HG02938 (cell line): ENCODE data around the gene TUBB1.

Experiments
- ATAC-seq: cut with Tn5 transposase; IDR thresholded peaks from one replicate; pipeline ENCODE4 v1.9.1; 2021; ENCODE audit warnings: mild to moderate bottlenecking, moderate library complexity; ENCODE audit not compliant: unreplicated experiment

TUBB1 gene

DNA sequence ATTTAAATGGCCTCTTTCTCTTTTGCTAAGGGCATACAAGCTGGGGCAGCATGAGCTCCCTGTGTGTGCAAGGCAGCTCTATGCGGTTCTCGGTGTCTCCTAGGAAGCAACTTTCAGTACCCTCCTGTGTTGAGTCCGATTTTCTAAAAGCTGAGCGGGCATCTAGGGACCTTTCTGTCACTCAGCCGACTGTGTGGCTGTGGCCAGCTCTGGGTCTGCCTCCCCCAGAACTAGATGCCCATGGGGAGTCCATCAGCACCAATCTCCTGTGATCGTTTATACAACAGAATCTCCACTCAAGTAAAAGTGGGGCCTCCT, 30.7 kb upstream of the TUBB1 start:
- ATAC-seq = no peak

DNA sequence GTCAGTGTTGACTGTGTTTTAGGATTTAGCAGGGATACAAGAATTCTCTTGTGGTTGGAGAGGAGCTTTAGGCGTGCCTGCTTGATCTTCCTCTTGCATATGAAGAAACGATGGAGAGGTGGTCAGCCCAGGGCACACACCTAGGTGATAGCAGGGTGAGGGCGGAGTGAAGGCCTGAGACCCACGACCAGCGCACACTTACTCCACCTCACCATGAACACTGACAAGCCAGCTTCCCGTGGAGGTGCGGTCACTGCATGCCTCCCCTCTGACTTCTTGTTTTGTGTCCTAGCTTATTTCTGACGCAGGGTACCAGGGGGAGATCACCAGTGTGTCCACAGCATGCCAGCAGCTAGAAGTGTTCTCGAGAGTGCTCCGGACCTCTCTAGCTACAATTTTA, 30.0 kb upstream of the TUBB1 start:
- no peak for ATAC-seq

DNA sequence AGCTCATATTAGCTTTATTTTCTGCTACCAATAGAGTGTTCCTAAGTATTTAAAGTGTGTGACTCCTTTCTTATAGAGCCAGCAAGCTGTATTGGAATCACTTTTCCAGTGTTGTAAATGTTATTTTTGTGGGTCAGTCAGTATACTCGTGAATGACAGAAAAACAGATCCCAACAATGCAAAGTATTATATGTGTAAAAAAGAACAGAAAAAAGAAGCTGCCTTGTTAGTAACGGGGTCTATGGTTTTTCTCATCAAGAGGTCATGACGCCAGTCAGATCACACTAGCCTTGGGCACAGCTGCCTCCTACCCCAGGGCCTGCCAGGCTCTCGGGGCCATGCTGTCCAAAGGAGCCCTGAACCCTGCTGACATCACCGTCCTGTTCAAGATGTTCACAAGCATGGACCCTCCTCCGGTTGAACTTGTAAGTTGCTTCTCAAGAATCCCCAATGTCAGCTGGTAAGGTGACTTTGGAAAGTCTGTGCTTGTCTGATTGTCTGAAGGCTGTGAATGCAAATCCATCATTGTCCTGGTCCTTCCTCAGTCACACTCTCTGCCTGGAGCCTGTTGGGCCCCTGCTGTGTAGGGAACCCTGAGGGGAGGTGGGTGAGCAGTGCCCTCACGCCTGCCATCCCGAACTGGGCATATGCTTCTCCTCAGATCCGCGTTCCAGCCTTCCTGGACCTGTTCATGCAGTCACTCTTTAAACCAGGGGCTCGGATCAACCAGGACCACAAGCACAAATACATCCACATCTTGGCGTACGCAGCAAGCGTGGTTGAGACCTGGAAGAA, 28.4 kb upstream of the TUBB1 start:
- ATAC-seq = no peak

DNA sequence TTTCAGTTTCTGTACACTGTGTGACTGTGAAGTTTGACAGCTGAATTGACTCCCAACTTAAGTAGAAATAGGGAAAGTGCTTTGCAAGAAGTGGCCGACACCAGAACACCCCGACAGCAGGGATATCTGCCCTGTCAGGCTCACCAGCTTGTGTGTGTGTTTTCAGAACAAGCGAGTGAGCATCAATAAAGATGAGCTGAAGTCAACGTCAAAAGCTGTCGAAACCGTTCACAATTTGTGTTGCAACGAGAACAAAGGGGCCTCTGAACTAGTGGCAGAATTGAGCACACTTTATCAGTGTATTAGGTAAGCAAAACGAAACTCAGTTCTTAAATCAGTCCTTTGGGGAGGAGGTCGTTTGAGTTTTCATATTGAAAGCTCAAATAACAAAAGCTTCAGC, 27.5 kb upstream of the TUBB1 start:
- no peak for ATAC-seq

DNA sequence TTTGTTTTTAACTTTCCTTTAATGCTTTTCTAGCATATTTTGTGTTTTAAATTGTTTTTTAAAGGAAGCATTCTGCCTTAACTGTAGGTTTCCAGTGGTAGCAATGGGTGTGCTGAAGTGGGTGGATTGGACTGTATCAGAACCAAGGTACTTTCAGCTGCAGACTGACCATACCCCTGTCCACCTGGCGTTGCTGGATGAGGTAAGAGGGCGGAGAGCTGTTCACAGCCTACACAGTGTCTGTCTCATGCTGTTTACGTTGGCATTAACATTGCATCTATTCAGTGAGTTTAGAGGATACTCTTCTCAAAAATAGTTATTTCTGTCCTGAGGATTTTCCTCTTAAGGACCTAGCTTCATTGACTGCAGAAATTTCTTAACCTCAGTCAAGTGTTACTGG, 26.3 kb upstream of the TUBB1 start:
- ATAC-seq = no peak

DNA sequence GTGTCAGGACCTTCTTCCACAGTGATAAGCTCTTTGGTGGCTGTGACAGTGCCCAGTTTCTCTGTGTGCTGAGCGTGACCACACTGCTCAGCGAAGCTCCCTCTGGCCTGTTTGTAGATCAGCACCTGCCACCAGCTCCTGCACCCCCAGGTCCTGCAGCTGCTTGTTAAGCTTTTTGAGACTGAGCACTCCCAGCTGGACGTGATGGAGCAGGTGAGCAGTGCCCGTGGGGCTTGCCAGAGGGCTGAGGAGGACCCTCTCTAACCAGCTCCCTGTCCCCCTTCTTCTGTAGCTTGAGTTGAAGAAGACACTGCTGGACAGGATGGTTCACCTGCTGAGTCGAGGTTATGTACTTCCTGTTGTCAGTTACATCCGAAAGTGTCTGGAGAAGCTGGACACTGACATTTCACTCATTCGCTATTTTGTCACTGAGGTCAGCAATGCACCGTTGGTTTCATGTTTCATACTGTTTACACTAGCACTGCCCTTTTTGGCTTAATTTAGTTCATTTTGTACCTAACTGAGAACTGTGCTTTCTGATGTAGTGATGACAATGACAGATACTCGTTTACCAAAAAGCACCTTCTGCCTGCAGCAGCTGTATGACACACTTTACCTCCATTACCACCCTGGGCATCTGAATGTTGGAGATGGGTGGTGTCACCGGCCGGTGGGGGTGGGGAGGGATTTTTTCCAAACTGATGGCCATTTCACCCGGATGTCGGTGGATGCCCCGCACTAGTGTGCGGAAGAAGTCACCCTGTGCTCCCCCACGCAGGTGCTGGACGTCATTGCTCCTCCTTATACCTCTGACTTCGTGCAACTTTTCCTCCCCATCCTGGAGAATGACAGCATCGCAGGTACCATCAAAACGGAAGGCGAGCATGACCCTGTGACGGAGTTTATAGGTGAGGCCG, 25.6 kb upstream of the TUBB1 start:
- peak; percentile 53 for ATAC-seq

DNA sequence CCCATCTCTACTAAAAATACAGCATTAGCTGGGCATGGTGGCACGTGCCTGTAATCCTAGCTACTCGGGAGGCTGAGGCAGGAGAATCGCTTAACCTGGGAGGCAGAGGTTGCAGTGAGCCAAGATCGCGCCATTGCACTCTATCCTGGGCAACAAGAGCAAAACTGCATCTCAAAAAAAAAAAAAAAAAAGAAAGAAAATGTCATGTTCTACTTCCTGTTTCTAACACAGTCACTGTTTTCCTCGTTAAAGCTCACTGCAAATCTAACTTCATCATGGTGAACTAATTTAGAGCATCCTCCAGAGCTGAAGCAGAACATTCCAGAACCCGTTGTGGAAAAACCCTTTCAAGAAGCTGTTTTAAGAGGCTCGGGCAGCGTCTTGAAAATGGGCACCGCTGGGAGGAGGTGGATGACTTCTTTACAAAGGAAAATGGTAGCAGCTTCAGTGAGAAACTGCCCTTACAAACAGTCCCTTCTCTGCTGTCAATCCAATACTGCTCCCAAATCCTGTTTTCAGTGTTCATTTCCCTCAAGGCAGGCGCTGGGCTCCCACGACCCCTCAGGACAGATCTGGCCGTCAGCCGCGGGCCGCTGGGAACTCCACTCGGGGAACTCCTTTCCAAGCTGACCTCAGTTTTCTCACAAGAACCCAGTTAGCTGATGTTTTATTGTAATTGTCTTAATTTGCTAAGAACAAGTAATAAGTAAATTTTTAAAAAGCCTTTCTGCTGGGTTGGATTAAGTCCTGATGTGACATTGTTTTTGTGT, 24.7 kb upstream of the TUBB1 start:
- ATAC-seq = no peak

DNA sequence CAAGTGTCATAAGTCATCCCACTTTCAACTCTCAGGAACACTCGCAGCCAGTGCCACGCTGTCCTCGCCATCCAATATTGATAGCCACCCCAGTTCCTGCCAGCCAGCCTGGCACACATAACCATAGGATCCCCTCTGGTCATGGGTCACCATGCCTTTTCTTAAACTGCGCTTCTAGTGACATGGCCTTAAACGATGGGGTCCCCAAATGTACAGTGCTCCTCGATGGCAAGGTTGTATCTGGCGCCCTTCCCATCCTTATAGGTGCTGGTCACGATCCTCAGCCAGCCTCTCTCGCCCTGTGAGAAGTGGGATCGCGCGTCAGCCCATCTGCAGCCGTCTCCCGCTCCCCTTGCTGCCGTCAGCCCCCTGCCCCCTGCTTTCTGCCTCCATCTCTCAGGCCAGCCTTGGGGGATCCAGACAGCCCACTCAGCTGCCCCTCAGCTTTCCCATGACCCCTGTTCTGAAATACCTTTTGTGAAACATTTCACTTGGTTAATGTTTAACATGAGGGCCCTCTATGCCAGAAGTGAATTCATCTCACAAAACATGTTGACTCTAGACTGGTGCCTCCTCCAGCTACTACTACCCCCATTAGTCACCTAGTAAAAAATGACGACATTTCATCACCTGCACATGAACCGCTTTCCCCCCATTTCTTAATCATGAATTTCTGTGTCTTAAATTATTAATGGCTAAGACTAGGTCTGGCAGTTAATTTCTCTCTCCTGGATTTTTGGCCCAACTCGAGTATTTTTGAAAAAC, 23.6 kb upstream of the TUBB1 start:
- no peak for ATAC-seq

DNA sequence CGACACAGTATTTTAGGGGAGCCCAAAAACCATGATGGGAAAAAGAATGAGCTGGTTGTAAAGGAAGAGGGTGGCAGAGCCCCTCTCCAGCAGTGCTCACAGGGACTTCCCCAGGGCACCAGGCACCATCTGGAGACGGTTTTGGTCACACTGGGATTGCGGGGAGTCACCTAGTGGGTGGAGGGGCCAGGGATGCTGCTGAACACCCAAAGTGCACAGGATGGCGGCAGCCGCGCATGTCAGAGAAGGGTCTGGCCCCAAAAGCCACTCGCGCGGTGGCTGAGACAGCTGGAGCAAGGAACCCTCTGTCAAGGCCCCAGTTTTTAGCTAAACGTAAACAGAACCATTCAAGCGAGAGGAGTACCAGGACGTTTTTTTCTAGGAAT, 23.0 kb upstream of the TUBB1 start:
- no peak for ATAC-seq

DNA sequence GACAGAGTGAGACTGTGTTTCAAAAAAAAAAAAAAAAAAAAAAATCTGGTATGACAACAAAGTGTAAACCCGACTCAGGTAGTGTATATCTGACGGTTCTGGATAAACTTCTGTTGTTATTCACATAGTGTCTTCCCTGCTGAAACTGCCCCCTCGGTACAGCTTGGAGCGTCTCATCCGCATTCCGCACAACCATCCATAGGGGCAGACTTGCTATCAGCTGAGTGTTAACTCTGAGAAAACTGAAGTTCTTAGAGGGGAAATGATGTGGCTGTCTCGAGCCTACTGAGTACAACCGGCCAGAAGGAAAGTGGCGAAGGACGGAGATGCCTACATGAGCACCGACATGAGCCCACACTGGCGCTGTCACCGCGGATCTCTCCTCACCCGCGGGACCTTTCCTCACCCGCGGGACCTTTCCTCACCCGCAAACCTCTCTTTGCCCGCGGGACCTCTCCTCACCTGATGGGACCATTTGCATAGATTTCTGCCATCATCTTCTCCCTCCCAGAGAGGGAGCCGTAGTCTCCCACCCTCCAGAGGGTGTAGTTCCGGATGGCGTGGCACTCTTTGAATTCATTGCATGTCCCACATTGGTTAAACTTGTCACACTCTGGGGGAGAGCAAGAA, 22.0 kb upstream of the TUBB1 start:
- no peak for ATAC-seq

DNA sequence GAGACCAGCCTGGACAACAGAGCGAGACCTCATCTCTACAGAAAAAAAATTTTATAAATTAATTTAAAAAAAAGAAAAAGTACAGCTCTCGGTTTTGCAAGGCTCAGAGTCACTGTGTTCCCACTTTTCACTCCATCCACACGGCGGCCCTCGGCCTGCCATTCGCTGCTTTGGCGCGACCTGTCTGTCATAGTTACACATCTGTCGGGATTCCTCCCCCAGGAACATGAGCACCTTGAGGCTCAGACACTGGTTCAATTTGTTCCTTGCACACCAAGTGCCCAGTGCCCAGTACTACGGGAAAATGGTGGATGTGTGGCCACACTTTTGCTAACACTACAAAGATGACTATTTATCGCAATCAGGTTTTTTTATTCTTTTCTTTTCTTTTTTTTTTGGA, 20.6 kb upstream of the TUBB1 start:
- ATAC-seq = no peak

DNA sequence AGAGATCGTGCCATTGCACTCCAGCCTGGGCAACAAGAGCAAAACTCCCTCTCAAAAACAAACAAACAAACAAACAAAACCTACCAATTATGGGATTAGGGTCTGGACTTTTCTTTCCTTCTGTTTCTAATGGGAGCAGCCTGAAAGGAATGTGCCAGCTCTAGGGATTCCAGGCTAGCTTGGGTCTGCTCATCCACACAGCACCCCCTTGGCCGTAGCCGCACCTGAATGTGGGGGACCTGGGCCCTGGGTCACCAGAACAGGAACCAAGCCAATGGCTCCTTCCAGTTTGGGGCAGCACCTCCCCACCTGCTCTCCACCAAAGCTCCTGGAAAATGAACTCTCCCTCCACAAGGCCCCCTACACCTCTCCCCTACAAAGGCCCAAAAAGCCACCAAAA, 18.9 kb upstream of the TUBB1 start:
- no peak for ATAC-seq

DNA sequence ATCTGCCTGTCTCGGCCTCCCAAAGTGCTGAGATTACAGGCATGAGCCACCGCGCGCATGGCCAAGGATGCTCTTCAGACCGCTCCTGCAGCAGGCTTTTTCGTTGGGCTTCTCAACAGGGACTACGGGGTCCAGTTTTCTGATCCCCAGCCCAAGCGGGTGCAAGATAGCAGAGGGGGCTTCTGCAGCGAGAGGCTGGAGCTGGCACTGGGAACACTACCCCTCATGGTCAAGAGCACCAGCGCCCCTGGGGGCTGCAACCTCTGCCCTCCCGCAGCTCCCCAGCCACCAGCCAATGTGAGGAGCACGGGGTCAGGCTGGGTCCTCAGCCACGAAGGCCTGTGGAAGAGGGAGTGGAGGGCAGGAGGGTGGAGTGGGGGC, 18.2 kb upstream of the TUBB1 start:
- ATAC-seq = no peak

DNA sequence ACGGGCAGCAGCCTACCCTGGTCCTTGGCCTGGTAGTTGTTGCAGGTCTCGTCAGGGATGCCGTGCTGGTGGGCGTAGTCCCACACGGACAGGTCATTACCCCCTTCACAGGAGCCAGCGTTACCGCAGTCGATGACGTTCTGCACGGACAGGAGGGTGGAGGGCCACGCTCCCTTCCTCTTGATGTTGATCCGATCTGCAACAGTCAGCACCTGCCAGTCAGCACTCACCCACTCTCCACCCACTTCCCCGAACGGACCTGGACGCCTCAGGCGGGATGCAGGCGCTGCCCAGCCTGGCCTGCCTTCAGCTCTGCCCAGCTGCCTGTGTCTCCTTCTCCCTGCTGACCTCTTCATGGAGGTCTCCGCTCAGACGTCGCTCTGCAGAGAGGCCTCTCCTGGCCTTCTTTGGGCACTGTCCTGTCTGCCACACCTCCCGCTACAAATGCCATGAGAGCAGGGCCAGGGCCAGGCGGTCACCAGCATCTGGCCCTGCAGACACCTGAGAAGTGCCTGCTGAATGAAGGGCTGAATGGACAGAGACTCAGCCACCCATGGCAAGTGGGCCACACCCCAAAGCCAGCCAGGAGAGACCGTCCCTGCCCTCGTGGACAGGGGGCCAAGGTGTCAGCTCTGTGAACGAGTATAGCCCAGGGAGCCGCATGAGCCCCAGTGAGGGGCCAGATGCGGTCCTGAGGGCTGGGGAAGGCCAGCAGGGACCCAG, 17.6 kb upstream of the TUBB1 start:
- no peak for ATAC-seq

DNA sequence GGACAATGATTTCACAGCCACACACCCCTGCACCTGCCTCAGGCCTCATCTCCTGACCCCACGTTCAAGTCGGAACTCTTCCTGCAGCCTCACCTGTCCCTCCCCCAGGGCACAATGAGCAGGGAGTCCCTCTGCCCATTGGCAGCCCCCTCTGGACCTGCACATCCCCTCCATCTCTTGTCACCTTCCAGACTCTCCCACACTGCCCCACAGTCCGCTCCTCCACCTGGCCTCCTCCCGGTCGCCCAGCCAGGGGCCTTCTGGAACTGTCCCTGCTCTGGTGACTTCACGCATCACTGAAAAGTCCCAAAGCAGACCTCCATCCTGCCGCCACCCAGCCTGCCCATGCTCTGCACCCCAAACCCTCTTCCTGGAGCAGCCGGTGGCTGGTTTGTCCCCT, 16.8 kb upstream of the TUBB1 start:
- no peak for ATAC-seq

DNA sequence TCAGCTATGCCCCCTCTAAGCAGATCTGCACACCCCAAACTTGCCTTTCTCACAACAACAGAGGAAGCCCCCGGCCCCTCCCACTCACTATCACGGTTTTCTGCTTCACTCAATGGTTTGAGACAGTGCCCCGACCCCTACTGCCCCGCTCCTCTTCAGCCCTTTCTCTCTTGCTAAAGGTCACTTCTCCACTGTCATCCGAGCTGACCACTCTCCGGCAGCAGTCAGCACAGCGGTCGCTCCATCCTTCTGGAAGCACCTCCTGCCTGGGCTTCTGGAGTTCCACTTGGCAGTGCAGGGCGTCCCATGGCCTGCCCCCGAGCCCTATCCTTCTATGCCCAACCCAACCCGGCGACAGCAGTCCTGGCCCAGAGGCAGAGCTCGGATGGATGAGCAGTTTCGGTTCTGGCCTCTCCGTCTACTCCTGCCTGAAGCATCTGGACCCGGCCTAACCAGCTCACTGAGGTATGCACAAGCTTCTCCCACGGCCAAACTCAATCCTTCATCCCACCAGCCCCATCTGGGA, 16.3 kb upstream of the TUBB1 start:
- ATAC-seq = no peak

DNA sequence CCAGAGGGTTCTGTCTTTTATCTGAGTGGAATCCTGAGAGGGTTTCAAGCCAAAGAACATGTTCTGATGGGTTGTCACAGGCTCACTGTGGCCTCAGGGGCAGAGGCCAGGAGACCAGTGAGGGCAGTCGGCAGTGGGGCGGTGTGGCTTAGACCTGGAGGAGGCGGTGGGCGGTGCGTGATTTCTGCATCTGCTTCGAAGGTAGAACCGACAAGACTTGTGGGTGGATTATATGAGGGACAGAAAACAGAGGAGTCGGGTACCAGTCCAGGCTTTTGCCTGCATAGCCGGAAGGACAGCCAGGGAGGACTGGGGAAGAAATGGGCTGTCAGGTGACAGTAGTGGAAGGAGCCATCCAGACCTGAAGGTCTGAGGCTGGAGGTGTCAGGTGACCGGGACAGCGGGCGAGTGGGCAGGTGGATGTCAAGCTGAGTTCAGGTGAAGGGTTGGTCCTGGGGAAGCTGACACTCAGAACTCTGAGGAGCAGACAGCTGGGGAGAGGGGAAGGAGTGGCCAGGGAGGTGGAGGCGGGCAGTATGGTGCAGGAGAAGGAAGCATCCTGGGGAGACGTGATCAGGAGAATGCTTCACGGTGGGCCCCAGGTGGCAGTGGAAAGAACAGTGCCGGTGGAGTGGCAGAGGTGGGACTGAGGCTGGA, 15.3 kb upstream of the TUBB1 start:
- ATAC-seq = no peak

DNA sequence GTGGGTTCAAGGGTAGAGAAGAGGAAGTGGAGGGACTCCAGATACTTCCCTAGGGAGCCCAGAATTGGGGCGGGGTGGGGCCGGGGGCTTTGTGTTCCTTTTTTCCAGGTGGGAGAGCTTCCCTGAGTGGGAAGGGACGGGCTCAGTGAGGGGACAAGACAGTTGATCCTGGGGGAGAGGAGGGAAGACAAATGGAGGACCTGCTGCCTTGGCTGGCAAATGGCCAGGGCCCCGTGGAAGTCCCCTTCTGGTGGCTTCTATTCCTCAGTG, 14.8 kb upstream of the TUBB1 start:
- no peak for ATAC-seq

DNA sequence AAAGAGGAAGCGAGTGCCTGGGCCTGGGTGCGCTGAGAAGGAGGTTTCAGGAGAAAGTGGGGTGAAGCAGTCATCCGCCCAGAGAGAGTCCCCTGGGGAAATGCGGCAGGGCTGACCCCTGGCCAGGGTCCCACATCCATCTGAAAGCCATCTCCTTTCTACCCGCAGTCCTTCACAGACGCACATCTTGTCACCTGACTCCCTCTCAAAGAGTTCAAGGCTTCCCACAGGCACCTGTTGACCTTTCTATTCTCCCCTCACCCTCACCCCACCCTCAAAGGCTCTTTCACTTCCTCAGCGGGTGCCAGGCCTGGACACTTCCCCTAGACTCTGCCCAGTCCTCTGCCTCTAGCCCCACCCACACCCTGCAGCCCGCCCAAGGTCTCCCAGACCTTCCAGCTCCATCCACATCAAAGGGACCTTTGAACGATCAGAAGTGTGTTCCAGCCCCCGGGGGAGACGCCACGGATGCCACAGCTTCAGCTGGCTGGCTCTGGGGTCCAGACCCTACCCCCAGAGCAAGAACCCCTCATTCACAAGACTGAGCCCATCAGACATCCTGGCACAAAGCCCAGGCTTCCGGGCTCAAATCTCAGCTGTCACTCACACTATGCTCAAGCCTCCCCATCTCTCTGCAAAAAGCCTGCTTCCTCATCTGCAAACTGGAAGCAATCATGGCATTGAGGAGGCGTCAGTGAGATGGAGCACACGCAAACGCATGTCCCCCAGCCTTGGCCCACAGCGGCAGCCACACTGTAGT, 14.3 kb upstream of the TUBB1 start:
- ATAC-seq = peak; percentile 58
